Stimulated activated naive CD8-positive, alpha-beta T cell treated with anti-CD3 and anti-CD28 coated beads, Interleukin-15, Interleukin-2, amounts not matched to agents 100 ng/mL and 50 ng/mL, for 24 hours (primary cell): ENCODE data around the gene TMCO4.

Source experiments
- H3K27ac Mint-ChIP-seq: one replicate; pipeline ENCODE4 v1.8.0; 2021; ENCODE audit warnings: mild to moderate bottlenecking, mixed read lengths
- H3K27me3 Mint-ChIP-seq: one replicate; pipeline ENCODE4 v1.8.0; 2021; ENCODE audit warnings: mixed read lengths
- H3K36me3 Mint-ChIP-seq: one replicate; pipeline ENCODE4 v1.8.0; 2021; ENCODE audit warnings: low read depth, mixed read lengths
- H3K4me1 Mint-ChIP-seq: one replicate; pipeline ENCODE4 v1.8.0; 2021; ENCODE audit warnings: low read depth, mixed read lengths
- H3K4me3 Mint-ChIP-seq: one replicate; pipeline ENCODE4 v1.8.0; 2021; ENCODE audit warnings: mild to moderate bottlenecking, mixed read lengths
- H3K9me3 Mint-ChIP-seq: one replicate; pipeline ENCODE4 v1.8.0; 2021; ENCODE audit warnings: mixed read lengths

TMCO4 gene

GRCh38 chr1:19774180-19774785, 25.4 kb downstream of the TMCO4 start:
- Mint-ChIP-seq H3K9me3 (no peaks in the 10 kb centered on the region), H3K4me3 (no peak overlapping the region), H3K4me1 (no peaks in the 10 kb centered on the region), H3K36me3 (peaks cover 19% of the 10 kb centered on the region), H3K27me3 (no peaks in the 10 kb centered on the region), H3K27ac (no peak overlapping the region)

DNA sequence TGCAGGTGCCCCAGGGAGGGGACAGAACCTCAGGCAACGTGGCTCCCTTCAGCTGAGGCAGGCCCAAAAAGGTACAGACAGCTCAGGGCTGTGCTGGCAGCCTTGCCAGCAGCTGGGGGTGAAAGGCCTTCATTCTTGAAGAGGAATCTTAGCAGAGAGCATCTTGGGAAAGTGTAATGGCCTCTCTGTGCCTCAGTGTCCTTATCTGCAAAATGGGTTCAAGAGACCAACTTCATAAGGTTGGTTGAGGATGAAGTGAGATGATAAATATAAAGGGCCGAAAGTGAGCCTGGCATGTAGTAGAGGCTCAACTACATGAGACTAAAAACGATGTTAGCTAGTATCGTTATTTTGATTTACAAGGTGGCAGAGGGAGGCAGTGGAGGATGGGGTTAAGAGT, 26.2 kb downstream of the TMCO4 start:
- Mint-ChIP-seq H3K9me3 (no peaks in the 10 kb centered on the region), H3K36me3 (peaks cover 19% of the 10 kb centered on the region), H3K4me1 (no peaks in the 10 kb centered on the region), H3K4me3 (no peak overlapping the region), H3K27ac (no peak overlapping the region), H3K27me3 (no peaks in the 10 kb centered on the region)

GRCh38 chr1:19772053-19772452, 27.7 kb downstream of the TMCO4 start:
- Mint-ChIP-seq H3K9me3 (no peaks in the 10 kb centered on the region), H3K36me3 (peaks cover 16% of the 10 kb centered on the region), H3K4me1 (no peaks in the 10 kb centered on the region), H3K4me3 (no peak overlapping the region), H3K27ac (no peak overlapping the region), H3K27me3 (no peaks in the 10 kb centered on the region)

- Mint-ChIP-seq H3K9me3 (no peaks in the 10 kb centered on the region), H3K4me3 (no peak overlapping the region), H3K27me3 (no peaks in the 10 kb centered on the region), H3K36me3 (peaks cover 18% of the 10 kb centered on the region), H3K4me1 (peaks cover 3% of the 10 kb centered on the region), H3K27ac (no peak overlapping the region)
Observed at GRCh38 chr1:19771350-19771749, 28.4 kb downstream of the TMCO4 start.

GRCh38 chr1:19770436-19771190, 29.1 kb downstream of the TMCO4 start:
- no peak overlapping the region for H3K4me3 Mint-ChIP-seq
- H3K4me1 Mint-ChIP-seq: peaks cover 11% of the 10 kb centered on the region
- no peak overlapping the region for H3K27ac Mint-ChIP-seq
- H3K27me3 Mint-ChIP-seq: no peaks in the 10 kb centered on the region
- peaks cover 21% of the 10 kb centered on the region for H3K36me3 Mint-ChIP-seq
- no peaks in the 10 kb centered on the region for H3K9me3 Mint-ChIP-seq

DNA sequence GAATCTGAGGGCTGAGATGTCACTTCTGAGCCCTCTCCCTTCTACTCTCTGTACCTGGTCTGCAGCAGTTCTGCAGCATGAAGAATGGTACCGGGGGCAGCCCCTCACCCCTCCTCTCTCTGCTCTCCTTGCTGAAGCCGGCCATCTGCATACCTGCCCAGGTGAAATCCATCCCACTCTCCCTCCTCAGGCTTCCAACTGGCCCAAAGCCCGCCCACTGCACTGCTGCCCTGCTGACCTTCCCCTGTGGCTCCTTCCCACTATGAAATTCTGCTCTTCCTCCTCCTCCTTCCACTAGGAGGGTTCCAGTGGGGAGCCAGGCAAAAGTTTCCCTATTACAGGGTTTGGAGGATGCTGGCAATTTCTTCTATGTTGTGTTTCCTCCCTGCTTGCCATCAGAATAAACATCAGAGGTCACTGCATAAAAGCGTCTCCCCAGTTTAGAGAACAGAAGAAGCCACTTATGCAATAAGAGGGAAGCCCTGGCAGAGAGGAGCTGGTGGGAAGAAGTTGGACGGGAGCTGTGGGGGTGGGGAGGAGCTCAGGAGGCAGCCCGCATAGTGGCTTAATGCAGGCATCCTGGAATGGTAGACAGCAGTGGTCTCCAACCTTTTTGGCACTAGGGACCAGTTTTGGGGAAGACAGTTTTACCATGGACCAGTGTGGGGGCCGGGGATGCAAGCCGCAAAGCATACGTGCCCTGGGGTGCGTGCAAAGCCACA, 30.3 kb downstream of the TMCO4 start:
- H3K27ac Mint-ChIP-seq: no peak overlapping the region

DNA sequence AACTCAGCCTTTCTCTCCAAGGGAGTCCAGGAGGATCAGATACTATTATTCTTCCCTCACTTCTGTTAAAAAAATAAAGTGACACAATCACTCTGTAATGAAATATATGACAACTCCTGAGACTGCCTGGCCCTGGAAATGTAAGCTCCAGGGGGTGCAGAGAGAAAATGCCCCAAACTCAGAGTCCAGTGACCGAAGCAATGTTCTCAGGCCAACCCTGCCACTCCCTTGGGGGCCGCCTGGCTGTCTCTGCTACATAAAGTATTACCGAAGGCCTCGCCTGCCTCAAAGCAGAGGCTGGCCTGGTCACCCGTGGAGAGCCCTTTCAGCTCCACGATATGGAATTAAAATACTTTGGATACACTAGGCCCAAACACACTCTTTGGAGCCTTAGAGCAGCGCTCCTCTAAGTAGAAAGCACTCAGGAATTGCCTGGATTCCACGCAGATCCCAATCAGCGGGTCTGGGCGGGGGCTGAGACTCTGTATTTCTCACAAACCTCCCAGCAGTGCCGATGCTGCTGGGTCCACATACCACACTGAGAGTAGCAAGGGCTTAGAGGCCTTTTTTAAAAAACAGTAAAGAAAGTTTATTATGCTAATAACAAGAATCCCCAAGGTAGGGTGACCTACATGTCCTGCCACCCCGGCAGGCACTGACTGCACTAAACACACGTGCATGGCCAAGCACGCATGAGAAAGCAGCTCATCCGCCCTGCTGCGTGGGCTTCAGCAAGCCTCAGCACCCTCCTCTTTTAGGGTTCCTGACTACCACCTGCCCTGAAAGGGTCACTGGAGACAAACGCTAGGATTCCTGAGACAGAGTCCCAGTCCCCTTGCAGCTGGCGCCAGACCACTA, 31.1 kb downstream of the TMCO4 start:
- Mint-ChIP-seq H3K9me3 (no peaks in the 10 kb centered on the region), H3K4me1 (peaks cover 20% of the 10 kb centered on the region), H3K27me3 (no peaks in the 10 kb centered on the region), H3K36me3 (peaks cover 21% of the 10 kb centered on the region), H3K27ac (no peak overlapping the region), H3K4me3 (no peak overlapping the region)

More for the DNA sequence above, 30.3 kb downstream of the TMCO4 start:
- Mint-ChIP-seq H3K36me3 (peaks cover 21% of the 10 kb centered on the region), H3K4me3 (no peak overlapping the region), H3K4me1 (peaks cover 20% of the 10 kb centered on the region), H3K27me3 (no peaks in the 10 kb centered on the region), H3K9me3 (no peaks in the 10 kb centered on the region)

DNA sequence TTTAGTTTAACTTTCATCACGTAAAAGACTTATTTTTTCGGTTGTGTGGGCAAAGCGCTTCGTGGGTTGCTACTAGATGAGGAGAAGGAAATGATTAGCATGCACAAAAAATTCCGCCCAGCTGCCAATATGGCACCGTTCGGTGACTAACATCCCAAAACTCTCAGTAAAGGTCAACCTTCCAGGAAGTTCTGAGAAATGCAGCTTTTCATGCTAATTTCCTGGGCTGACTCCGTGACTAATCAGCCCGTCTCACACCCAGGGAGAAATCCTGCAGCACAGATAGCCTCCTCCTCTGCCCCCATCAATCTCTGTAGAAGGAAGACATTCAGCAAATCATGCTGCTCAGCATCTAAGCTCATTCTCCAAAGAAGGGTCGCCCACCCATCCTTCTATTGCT, 34.1 kb downstream of the TMCO4 start:
- Mint-ChIP-seq H3K27me3 (no peaks in the 10 kb centered on the region), H3K9me3 (no peaks in the 10 kb centered on the region), H3K4me3 (peak overlapping the region; percentile 11), H3K4me1 (peaks cover 20% of the 10 kb centered on the region), H3K27ac (peak overlapping the region; percentile 32), H3K36me3 (peaks cover 15% of the 10 kb centered on the region)

DNA sequence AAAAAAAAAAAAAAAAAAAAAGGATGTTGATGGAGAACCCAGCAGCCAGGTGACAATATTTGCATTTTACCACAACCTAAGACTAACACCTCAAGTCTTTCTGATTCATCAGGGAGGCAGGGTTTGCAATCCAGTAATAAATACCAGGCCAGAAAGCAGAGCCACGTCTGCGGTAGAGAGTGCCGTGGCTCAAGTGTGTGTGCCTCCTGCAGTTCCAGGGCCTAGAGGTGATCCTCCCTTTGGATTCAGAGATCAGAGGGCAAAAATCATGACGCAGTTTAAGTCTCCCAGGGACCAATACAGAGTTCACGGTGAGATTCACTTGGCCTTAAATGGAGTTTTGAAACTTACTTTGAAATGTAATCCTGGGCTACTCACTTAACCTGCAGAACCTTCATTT, 34.9 kb downstream of the TMCO4 start:
- H3K27ac Mint-ChIP-seq: peak overlapping the region; percentile 47

DNA sequence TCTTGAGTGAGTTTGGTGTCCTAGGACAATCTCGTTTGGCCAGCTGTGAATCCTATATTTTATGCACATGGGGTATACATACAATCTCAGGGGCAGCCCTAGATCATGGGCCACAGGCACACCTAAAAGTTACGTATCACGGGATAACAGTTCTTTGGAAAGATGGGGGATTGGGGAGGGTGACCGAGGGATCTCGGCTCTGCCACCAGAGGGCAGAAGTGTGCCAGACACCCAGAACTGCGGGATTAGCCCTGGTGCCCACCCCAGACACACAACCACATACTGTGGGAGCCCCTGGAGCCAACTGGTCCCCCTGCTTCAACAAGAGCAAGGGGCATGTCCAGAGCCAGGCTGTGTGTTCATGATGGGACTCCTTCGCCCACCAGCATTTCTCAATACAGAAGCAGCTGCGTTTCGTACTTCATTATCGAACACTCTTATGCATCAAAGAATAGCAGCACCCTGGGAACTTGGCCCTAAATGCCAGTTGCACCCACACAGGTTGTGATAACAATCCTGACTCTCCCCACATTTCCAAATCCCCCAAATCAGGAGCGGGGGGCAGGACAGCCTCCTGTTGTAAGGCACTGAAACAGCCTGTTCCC, 37.4 kb downstream of the TMCO4 start:
- Mint-ChIP-seq H3K9me3 (no peaks in the 10 kb centered on the region), H3K36me3 (peaks cover 18% of the 10 kb centered on the region), H3K27me3 (no peaks in the 10 kb centered on the region), H3K4me1 (peaks cover 20% of the 10 kb centered on the region), H3K27ac (no peak overlapping the region), H3K4me3 (no peak overlapping the region)

More for the DNA sequence above, 34.9 kb downstream of the TMCO4 start:
- peaks cover 20% of the 10 kb centered on the region for H3K4me1 Mint-ChIP-seq
- no peaks in the 10 kb centered on the region for H3K9me3 Mint-ChIP-seq
- no peaks in the 10 kb centered on the region for H3K27me3 Mint-ChIP-seq
- peak overlapping the region; percentile 11 for H3K4me3 Mint-ChIP-seq
- peaks cover 15% of the 10 kb centered on the region for H3K36me3 Mint-ChIP-seq

GRCh38 chr1:19759740-19760089, 40.0 kb downstream of the TMCO4 start:
- H3K9me3 Mint-ChIP-seq: no peaks in the 10 kb centered on the region
- H3K4me3 Mint-ChIP-seq: no peak overlapping the region
- H3K4me1 Mint-ChIP-seq: peaks cover under 1% of the 10 kb centered on the region
- peaks cover 10% of the 10 kb centered on the region for H3K36me3 Mint-ChIP-seq
- H3K27ac Mint-ChIP-seq: no peak overlapping the region
- H3K27me3 Mint-ChIP-seq: no peaks in the 10 kb centered on the region

DNA sequence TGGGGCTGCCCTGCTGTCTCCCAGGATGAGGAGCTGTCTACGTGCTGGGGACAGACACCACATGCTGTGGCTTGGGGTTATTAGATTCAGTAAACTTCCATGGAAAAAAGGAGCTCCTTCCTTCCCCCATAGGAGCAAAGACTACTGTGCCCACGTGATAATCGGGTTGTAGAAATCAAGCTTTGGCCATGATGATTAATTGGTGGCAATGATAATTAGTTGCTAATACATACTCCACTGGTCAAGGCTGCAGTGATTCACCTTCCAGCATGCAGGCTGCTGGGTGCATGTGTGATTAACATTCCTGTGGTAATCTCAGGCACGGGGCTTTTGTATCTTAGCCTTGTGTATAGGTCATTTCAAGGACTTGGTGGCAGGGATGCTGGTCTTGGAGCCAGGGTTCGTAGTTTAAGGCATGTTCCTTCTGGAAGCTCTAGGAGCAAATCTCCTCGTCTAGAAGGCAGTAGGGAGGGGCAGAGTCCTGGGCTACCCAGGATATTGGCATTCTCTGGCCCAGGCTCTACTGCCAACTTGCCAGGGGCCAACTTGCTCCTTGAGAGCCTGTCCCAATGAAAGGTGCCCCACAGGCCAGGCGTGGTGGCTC, 41.4 kb downstream of the TMCO4 start:
- Mint-ChIP-seq H3K9me3 (no peaks in the 10 kb centered on the region), H3K27ac (no peak overlapping the region), H3K4me3 (no peak overlapping the region), H3K4me1 (no peaks in the 10 kb centered on the region), H3K27me3 (no peaks in the 10 kb centered on the region), H3K36me3 (peaks cover 10% of the 10 kb centered on the region)

- H3K36me3 Mint-ChIP-seq: peaks cover 10% of the 10 kb centered on the region
- no peaks in the 10 kb centered on the region for H3K4me1 Mint-ChIP-seq
- no peaks in the 10 kb centered on the region for H3K27me3 Mint-ChIP-seq
- H3K27ac Mint-ChIP-seq: no peak overlapping the region
- no peaks in the 10 kb centered on the region for H3K9me3 Mint-ChIP-seq
- no peak overlapping the region for H3K4me3 Mint-ChIP-seq
Observed at GRCh38 chr1:19757641-19758040, 42.1 kb downstream of the TMCO4 start.

DNA sequence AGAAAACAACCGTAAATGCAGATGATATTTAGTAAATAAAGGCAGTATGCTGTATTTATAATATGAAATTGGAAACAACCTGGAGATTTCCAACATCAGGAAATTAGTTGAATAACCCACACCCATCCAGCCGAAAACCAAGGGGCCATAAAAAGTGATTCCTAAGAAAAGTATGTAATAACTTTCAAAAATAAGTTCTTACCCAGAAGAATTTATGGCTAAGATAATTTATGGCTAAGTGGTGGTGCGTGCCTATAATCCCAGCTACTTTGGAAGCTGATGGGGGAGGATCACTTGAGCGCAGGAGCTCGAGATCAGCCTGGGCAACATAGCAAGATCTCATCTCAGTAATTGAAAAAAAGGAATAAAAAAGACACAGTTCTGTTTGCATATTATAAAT, 43.2 kb downstream of the TMCO4 start:
- no peak overlapping the region for H3K4me3 Mint-ChIP-seq
- H3K27me3 Mint-ChIP-seq: no peaks in the 10 kb centered on the region
- no peaks in the 10 kb centered on the region for H3K4me1 Mint-ChIP-seq
- no peak overlapping the region for H3K27ac Mint-ChIP-seq
- peaks cover 18% of the 10 kb centered on the region for H3K36me3 Mint-ChIP-seq
- no peaks in the 10 kb centered on the region for H3K9me3 Mint-ChIP-seq
